ENCODE data around the gene CDK5R2. TPM values are rescaled to one million over a fixed set of nuclear protein-coding genes. Genes with fewer than 3 reads are reported as not detected.

CDK5R2 gene
- total RNA-seq, 1 experiment from 2014 or later, result 0.11 TPM

GRCh38 chr2:218985021-218985324, 25.5 kb downstream of the CDK5R2 start, which contains the start of gene FEV:
FEV (minus strand) TSS chr2:218985184; CDS start chr2:218985075, 109 bp downstream.
- Histone ChIP-seq H3K4me2 (ENCODE audit: low read length) (peak within 1 kb of the TSS; percentile 67), H3F3A (ENCODE audit: low read length, unreplicated experiment) (no peaks in the 10 kb centered on the region), H2AFZ (ENCODE audit: low read length) (peak within 1 kb of the TSS; percentile 53; the same call in 1 of the 2 replicates), H3K79me2 (ENCODE audit: low read length) (no peaks in the 10 kb centered on the region), H3K27me3 (ENCODE audit: low read length) (peaks cover 55% of the 10 kb centered on the region), H3K36me3 (ENCODE audit: low read depth, low read length) (no peaks in the 10 kb centered on the region), H3K4me1 (ENCODE audit: insufficient read depth, low read length) (no peaks in the 10 kb centered on the region), H3K27ac (ENCODE audit: low read length) (no peak within 1 kb of the TSS), H4K20me1 (ENCODE audit: low read length) (no peaks in the 10 kb centered on the region), H3K4me3 (ENCODE audit: low read length) (peak within 1 kb of the TSS; percentile 54), H3K9me2 (replicated peaks; ENCODE audit: low read length) (no peaks in the 10 kb centered on the region), H3K9me3 (ENCODE audit: low read length) (no peaks in the 10 kb centered on the region), H3K9ac (ENCODE audit: low read length) (no peak within 1 kb of the TSS)
- ChIA-PET CTCF (no interaction called here), POLR2A (ENCODE audit: unreplicated experiment) (no interaction called here)
- no TSS peak for BruUV-seq (replicated peaks)
- DNase-seq (no peak), ATAC-seq (no peak)
- no peak for TF ChIP-seq EZH2 (IDR thresholded peaks at IDR 0.05; ENCODE audit: low read length, unreplicated experiment)
- no peak for TF ChIP-seq CTCF (conservative IDR thresholded peaks at IDR 0.05; ENCODE audit: low read depth, low read length)
- no peak for TF ChIP-seq EZH2phosphoT487 (IDR thresholded peaks at IDR 0.05; ENCODE audit: borderline replicate concordance, low read length)
- intact Hi-C loops (cut with micrococcal nuclease), result no loop called here

GRCh38 chr2:218985325-218986091, 26.0 kb downstream of the CDK5R2 start:
- POLR2A ChIA-PET (ENCODE audit: unreplicated experiment), result no interaction called here
- no peak for ATAC-seq

More at GRCh38 chr2:218985325-218986091, 26.0 kb downstream of the CDK5R2 start:
- Histone ChIP-seq H3K79me2 (ENCODE audit: low read length) (no peaks in the 10 kb centered on the region), H3K9me2 (replicated peaks; ENCODE audit: low read length) (no peaks in the 10 kb centered on the region), H3K27ac (ENCODE audit: low read length) (no peak overlapping the region), H3F3A (ENCODE audit: low read length, unreplicated experiment) (no peaks in the 10 kb centered on the region), H3K4me1 (ENCODE audit: insufficient read depth, low read length) (no peaks in the 10 kb centered on the region), H3K9ac (ENCODE audit: low read length) (no peak overlapping the region), H3K27me3 (ENCODE audit: low read length) (peaks cover 55% of the 10 kb centered on the region), H3K36me3 (ENCODE audit: low read depth, low read length) (no peaks in the 10 kb centered on the region), H4K20me1 (ENCODE audit: low read length) (no peaks in the 10 kb centered on the region), H3K4me2 (ENCODE audit: low read length) (no peak overlapping the region), H3K4me3 (ENCODE audit: low read length) (no peak overlapping the region), H3K9me3 (ENCODE audit: low read length) (no peaks in the 10 kb centered on the region), H2AFZ (ENCODE audit: low read length) (no peak overlapping the region)
- DNase-seq, result no peak
- no TSS peak for BruUV-seq (replicated peaks)
- intact Hi-C loops (cut with micrococcal nuclease), result no loop called here
- CTCF ChIA-PET, result no interaction called here
- TF ChIP-seq EZH2phosphoT487 (IDR thresholded peaks at IDR 0.05; ENCODE audit: borderline replicate concordance, low read length) (no peak), EZH2 (IDR thresholded peaks at IDR 0.05; ENCODE audit: low read length, unreplicated experiment) (no peak), CTCF (conservative IDR thresholded peaks at IDR 0.05; ENCODE audit: low read depth, low read length) (no peak)
